Stimulated activated CD4-positive, alpha-beta T cell treated with anti-CD3 and anti-CD28 coated beads, Interleukin-12 subunit alpha, Interleukin-12 subunit beta, amount 100 ng/mL, for 4 hours (primary cell): ENCODE data around the gene FERD3L.

Experiments
- DNase-seq: peaks from one replicate; pipeline ENCODE4 v3.0.0-alpha.2; 2020

Gene FERD3L

DNA sequence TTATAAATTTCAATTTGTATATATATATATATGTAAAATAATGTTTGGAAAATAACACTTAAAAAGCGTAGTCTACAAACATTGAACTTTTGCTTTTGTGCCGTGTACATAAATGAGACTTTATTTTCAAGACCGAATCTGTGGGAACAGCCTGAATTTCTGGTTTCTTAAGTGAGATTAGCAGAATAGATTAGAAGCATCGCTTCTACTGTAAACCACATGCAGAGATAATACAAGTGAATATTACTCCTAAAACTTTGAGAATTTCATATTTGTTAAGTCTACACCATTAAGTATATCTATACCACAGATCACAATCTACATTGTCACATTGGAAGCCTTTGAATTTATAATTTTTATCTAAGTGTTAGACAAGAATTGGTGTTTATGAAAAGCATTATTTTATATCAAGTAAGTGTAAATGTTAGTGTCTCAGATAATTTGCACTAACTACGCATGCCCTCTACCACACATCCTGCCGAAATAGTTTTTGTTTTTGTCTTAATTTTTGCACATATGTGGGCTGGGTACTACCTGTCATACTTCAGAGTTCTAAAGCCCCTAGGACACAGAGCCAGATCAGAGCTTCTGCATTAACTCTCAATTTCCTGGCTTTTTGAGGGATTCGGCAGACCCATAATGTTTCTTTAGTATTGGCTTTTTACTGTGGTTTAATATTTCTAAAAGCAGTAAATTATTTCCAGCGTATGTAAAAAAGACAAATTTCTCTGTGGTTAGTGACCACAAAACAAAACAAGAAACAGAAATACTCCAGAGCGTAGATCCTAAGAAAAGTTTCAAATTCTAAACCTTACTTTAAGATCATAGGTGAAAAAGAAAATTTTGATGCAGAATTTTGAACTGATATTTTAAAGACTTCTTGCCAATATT lies 47.8 kb downstream of the FERD3L start:
- no peak for DNase-seq

DNA sequence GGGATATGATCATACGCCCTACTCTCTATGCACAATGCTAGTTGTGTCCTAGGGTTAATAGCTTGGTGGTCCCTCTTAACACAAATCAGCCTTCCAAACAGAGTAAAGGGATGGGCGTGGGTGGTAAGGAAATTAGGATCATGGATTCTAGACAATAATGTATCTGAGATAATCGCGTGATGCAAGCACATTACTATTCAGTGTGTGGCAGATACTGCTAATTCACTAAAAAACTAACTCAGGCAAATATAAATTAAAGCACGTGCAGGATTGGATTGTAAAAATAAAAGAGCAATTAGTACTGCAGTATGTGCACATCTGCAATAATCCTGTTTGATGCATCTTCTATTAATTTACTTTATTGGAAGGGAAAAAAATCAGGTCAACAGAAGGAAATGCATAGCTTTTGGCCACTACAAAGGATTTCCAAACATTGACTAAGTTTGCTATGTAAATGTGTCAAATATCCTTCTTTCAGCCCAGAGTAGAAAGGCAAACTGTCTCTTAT lies 49.8 kb downstream of the FERD3L start:
- no peak for DNase-seq
